Measurements from ENCODE around the gene QARS1.

The QARS1 gene

GRCh38 chr3:49076646-49077045 is 27.9 kb downstream of the QARS1 start:
- no peak for DNase-seq (ENCODE audit: low read depth, low spot score)
- H3K4me3 ChIP-seq (ENCODE audit: low read length) = no peak overlapping the region

- no peak for DNase-seq (ENCODE audit: low read depth, low spot score)
- H3K4me3 ChIP-seq (ENCODE audit: low read length) = no peak overlapping the region
These were observed 28.4 kb downstream of the QARS1 start for GRCh38 chr3:49076116-49076515.

- no peak overlapping the region for H3K4me3 ChIP-seq (ENCODE audit: low read length)
- no peak for DNase-seq (ENCODE audit: low read depth, low spot score)
These were observed 46.5 kb downstream of the QARS1 start for GRCh38 chr3:49058011-49058410.

GRCh38 chr3:49057268-49057667 is 47.3 kb downstream of the QARS1 start:
- H3K4me3 ChIP-seq (ENCODE audit: low read length) = no peak overlapping the region
- no peak for DNase-seq (ENCODE audit: low read depth, low spot score)

- no peak for DNase-seq (ENCODE audit: low read depth, low spot score)
- no peak overlapping the region for H3K4me3 ChIP-seq (ENCODE audit: low read length)
These were observed 50.2 kb downstream of the QARS1 start for GRCh38 chr3:49054344-49054862.

- no peak overlapping the region for H3K4me3 ChIP-seq (ENCODE audit: low read length)
- DNase-seq (ENCODE audit: low read depth, low spot score) = no peak
These were observed 51.0 kb downstream of the QARS1 start for GRCh38 chr3:49053543-49053942.

Data from Jurkat, Clone E6-1 (cell line).